OCI-LY3 (cell line): Measurements from ENCODE around the gene GARNL3.

Experiments used
- H2AFZ ChIP-seq: fragments of 200-600, 300-600 bp; shearing (Covaris generic); 2 replicates; pipeline ENCODE4 v1.6.0; 2014; ENCODE audit warnings: antibody characterized with exemption, low read depth, low read length
- H3K27ac ChIP-seq: fragments of 200-600, 300-600 bp; sonication (generic); 2 replicates; pipeline ENCODE4 v1.5.1; 2014; ENCODE audit warnings: mild to moderate bottlenecking, low read length, moderate library complexity, mixed read lengths
- H3K27me3 ChIP-seq: fragments of 200-600, 300-600 bp; sonication (generic); 2 replicates; pipeline ENCODE4 v1.6.1; 2014; ENCODE audit warnings: low read depth, low read length, mixed read lengths
- H3K36me3 ChIP-seq: fragments of 200-600, 300-600 bp; sonication (generic); replicated peaks from 2 replicates; pipeline ENCODE3; 2014; ENCODE audit warnings: low read depth, low read length, mixed read lengths
- H3K4me1 ChIP-seq: fragments of 300-600, 200-600 bp; sonication (generic); 2 replicates; pipeline ENCODE4 v1.6.1; 2014; ENCODE audit warnings: low read length, mixed read lengths
- H3K4me2 ChIP-seq: fragments of 200-600, 300-600 bp; sonication (generic); 2 replicates; pipeline ENCODE4 v1.6.1; 2014; ENCODE audit warnings: low read length, mixed read lengths
- H3K4me3 ChIP-seq: fragments of 300-600, 200-600 bp; sonication (generic); 2 replicates; pipeline ENCODE4 v1.5.1; 2014; ENCODE audit warnings: antibody characterized with exemption, mild to moderate bottlenecking, low read length, moderate library complexity
- H3K79me2 ChIP-seq: fragments of 300-600, 200-600 bp; shearing (Covaris generic); 2 replicates; pipeline ENCODE4 v1.6.1; 2014; ENCODE audit warnings: mild to moderate bottlenecking, low read length, mixed read lengths
- H3K9ac ChIP-seq: fragments of 300-600, 200-600 bp; shearing (Covaris generic); 2 replicates; pipeline ENCODE4 v1.6.0; 2014; ENCODE audit warnings: mild to moderate bottlenecking, low read length, moderate library complexity
- H3K9me3 ChIP-seq: fragments of 200-600, 300-600 bp; shearing (Covaris generic); 2 replicates; pipeline ENCODE4 v1.6.1; 2014; ENCODE audit warnings: low read length, mixed read lengths; ENCODE audit not compliant: insufficient read depth
- H4K20me1 ChIP-seq: fragments of 200-600, 300-600 bp; sonication (generic); 2 replicates; pipeline ENCODE4 v1.6.1; 2016; ENCODE audit warnings: low read length, mixed read lengths; ENCODE audit not compliant: insufficient read depth
- CTCF ChIP-seq: fragments of 200-600, 300-600 bp; sonication (generic); IDR thresholded peaks from 2 replicates; pipeline ENCODE4 v1.5.1; 2014; ENCODE audit warnings: antibody characterized with exemption, low read length, low read depth
- EZH2phosphoT487 ChIP-seq: fragments of 200-600 bp; shearing (Covaris generic); IDR thresholded peaks from 2 replicates; pipeline ENCODE4 v1.6.1; 2018; ENCODE audit warnings: antibody characterized with exemption, mixed run types, low read depth

The GARNL3 gene

GRCh38 chr9:127351182-127352166, 86.9 kb downstream of the GARNL3 start:
- Histone ChIP-seq H3K79me2 (no peaks in the 10 kb centered on the region), H3K4me3 (no peak overlapping the region), H2AFZ (no peak overlapping the region), H3K36me3 (no peaks in the 10 kb centered on the region), H3K4me1 (no peaks in the 10 kb centered on the region), H3K4me2 (no peak overlapping the region), H3K27ac (no peak overlapping the region), H4K20me1 (no peaks in the 10 kb centered on the region), H3K9me3 (no peaks in the 10 kb centered on the region), H3K27me3 (no peaks in the 10 kb centered on the region), H3K9ac (no peak overlapping the region)
- TF ChIP-seq EZH2phosphoT487, result no peak
- TF ChIP-seq CTCF, result no peak

- Histone ChIP-seq H3K4me1 (no peaks in the 10 kb centered on the region), H3K36me3 (no peaks in the 10 kb centered on the region), H3K4me2 (no peak overlapping the region), H3K27me3 (no peaks in the 10 kb centered on the region), H2AFZ (no peak overlapping the region), H3K27ac (no peak overlapping the region), H3K9ac (no peak overlapping the region), H3K9me3 (no peaks in the 10 kb centered on the region), H4K20me1 (no peaks in the 10 kb centered on the region), H3K79me2 (no peaks in the 10 kb centered on the region), H3K4me3 (no peak overlapping the region)
- TF ChIP-seq EZH2phosphoT487, result no peak
- TF ChIP-seq CTCF, result no peak
These were observed 89.3 kb downstream of the GARNL3 start for GRCh38 chr9:127353882-127354281.

GRCh38 chr9:127356906-127357305, 92.3 kb downstream of the GARNL3 start:
- no peaks in the 10 kb centered on the region for H3K27me3 ChIP-seq
- no peak for TF ChIP-seq EZH2phosphoT487
- no peak for TF ChIP-seq CTCF
- no peaks in the 10 kb centered on the region for H3K4me1 ChIP-seq
- H3K79me2 ChIP-seq, result no peaks in the 10 kb centered on the region
- no peaks in the 10 kb centered on the region for H3K36me3 ChIP-seq
- H3K4me3 ChIP-seq, result no peak overlapping the region
- no peaks in the 10 kb centered on the region for H4K20me1 ChIP-seq
- H3K9ac ChIP-seq, result no peak overlapping the region
- H2AFZ ChIP-seq, result no peak overlapping the region
- no peaks in the 10 kb centered on the region for H3K9me3 ChIP-seq
- no peak overlapping the region for H3K27ac ChIP-seq
- no peak overlapping the region for H3K4me2 ChIP-seq

- H3K79me2 ChIP-seq, result no peaks in the 10 kb centered on the region
- H3K9ac ChIP-seq, result no peak overlapping the region
- H3K4me2 ChIP-seq, result no peak overlapping the region
- TF ChIP-seq EZH2phosphoT487 (no peak), CTCF (no peak)
- no peaks in the 10 kb centered on the region for H3K4me1 ChIP-seq
- H3K27me3 ChIP-seq, result no peaks in the 10 kb centered on the region
- no peaks in the 10 kb centered on the region for H3K9me3 ChIP-seq
- no peak overlapping the region for H2AFZ ChIP-seq
- no peak overlapping the region for H3K4me3 ChIP-seq
- no peak overlapping the region for H3K27ac ChIP-seq
- H4K20me1 ChIP-seq, result no peaks in the 10 kb centered on the region
- no peaks in the 10 kb centered on the region for H3K36me3 ChIP-seq
These were observed 93.5 kb downstream of the GARNL3 start for GRCh38 chr9:127358023-127358535.
